Cortex of kidney (tissue), 1 donor: ENCODE data around the gene SCGB3A1.

Source experiments
- DNase-seq: peaks from one replicate; lab custom pipeline; 2025; lab: John Stamatoyannopoulos, UW

The SCGB3A1 gene

GRCh38 chr5:180625125-180625790 lies 34.0 kb upstream of the SCGB3A1 start:
- DNase-seq, result no peak

DNA sequence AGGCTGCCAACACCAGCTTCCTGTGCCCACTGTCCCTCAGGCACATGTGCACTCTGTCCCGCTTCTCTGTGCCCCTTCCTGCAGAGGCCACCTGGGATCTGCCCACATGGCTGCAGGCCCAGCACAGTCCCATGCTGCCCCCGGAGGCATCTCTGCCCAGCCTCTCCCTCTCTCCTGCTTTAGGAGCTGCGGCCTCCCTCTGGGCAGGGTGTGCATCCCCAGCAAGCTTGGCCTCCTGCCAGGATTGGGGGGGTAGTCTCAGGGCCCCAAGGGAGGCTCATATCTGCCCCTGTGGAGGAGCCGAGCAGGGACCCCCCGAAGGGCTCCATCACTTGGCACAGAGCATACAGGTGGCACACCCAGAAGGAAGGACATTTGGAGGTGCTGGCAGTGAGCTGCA lies 33.3 kb upstream of the SCGB3A1 start:
- no peak for DNase-seq

DNA sequence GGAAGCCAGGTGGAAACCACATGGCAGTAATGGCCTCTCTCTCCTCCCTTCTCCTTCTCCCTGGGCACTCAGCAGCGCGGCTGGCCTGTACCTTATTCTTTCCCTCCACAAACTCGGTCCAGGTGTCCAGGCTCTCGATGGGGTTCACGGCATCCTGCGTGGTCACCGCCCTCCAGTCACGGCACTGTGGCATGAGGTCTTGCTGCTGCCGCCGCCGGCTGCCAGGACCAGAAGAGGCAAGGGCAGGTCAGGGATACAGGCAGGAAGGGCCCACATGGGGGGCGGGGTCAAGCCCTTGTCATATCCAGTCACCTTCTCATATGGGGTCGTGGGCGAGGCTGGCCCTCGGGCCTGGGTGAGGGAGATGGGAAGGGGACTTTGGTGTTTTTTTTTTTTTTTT lies 32.5 kb upstream of the SCGB3A1 start:
- no peak for DNase-seq

DNA sequence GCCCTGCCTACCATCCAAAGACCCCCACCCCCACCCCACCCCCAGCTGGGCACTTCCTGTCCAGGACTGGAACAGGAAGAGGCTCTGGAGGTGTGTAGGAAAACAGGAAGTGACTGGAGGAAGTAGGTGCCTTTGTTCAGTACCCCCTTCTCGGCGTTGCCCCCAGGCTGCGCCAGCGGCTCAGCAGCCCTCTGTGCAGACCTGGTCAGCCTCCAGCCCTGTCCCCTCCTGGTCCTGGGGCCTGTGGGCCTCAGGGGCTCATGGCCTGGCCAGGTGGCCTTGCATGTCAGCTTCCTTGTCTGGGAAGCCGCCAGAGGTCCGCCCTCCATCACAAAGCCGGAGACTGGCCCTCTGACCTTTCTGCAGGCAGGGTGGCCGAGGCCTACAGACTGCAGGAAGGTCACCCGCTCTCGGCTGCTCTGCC lies 32.1 kb upstream of the SCGB3A1 start:
- no peak for DNase-seq

DNA sequence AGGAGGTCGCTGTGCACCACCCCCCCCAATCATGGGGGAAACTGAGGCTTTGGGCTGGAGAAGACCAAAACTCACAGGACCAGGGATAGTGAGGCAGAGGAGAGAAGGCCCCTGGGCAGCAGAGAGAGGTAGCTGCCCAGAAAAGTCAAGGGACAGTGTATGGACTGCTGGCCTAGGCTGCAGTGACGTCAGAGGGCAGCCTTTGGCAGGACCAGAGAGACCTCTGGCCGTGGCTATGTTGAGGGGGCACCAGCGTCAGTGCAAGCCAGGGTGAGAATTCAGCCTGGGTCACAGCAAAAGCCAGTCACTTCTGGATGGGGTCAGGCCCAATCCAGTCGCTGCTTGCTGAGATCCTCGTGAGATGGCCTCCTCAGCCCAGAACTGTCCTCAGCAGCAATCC lies 31.6 kb upstream of the SCGB3A1 start:
- DNase-seq, result no peak

DNA sequence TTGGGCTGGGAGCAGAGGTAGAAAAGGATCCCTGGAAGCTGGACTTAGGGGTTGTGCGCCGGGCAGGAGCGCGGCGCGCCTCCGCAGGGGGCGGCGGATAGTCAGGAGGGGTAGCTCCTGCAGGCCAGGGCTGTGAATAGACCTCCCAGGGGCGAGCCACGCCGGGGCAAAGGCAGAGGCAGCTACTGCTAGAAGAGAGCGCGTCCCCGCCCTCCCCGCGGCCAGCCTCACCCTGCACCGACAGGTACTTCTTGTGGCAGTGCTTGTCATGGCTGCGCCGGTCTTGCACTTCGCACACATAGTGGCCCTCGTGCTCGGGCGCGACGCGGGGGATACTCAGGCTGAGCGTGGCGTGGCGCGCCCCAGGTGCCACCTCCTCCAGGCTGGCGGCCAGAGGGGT lies 30.0 kb upstream of the SCGB3A1 start:
- DNase-seq, result no peak

GRCh38 chr5:180620014-180620413 lies 28.7 kb upstream of the SCGB3A1 start:
- DNase-seq, result no peak

DNA sequence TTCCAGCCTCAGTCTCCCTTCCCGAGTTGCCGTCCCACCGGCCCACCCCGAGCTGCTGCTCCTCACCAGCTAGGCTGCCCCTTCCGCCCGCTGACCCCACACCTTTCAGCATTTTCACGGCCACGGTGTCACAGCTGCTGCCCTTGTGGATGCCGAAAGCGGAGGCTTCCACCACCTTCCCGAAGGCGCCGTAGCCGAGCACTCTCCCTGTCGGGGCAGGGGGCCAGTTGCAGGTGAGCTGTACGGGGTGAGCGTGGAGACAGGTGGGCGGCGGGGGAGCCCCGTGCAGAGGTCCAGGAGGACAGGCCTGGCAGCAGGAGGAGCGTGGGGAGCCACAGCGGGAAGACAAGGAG lies 28.2 kb upstream of the SCGB3A1 start:
- no peak for DNase-seq

- no peak for DNase-seq
Measured at GRCh38 chr5:180618829-180619562, 27.7 kb upstream of the SCGB3A1 start.

GRCh38 chr5:180618487-180618828 lies 27.2 kb upstream of the SCGB3A1 start:
- DNase-seq, result no peak

- no peak for DNase-seq
Measured at GRCh38 chr5:180613814-180614188, 22.5 kb upstream of the SCGB3A1 start.

DNA sequence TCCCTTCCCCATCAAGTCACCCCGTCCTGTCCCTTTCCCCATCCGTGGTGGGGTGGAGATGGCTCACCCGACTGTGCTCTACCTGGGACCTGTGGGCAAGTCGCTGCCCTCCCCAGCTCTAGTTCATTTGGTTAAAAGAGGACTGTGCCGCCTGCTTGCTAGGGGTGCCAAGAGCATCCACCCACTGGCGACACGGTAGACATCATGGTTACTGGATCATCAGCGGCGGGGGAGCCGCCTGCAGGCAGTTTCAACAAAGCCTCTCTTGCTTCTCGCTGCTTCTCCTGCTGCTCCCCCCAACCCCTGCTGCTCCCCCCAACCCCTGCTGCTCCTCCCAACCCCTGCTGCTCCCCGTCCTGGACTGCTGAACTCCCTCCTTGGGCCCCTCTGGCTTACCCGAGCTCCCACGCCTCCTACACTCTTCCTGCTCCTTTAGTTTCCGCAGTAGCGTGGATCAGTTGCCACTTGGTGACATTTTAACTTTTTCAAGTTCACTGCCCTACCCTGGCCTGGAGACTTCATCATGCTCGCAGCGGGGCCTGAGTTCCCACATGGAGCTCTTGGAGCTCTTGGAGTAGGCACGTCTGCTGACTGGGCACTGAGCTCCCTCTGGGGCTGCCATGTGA lies 22.0 kb upstream of the SCGB3A1 start:
- DNase-seq, result no peak

DNA sequence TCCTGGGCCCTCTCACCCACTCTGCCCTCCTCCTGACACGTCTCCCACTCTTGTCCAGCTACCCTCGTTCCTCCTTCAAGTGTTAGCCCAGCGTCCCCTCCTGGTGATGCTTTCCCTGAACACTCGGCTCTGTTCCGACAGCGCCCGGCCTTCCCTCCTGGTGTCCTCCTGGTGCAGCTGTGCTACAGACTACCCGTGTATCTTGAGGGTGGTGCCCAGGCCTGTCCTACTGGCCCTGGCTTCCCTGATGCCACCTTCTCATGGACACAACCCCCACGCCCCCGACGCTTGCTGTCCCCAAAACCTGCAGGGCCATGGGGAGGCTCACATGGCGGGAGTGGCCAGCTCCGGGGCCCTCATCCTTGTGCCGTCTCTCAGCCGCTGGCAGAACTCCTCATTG lies 21.4 kb upstream of the SCGB3A1 start:
- DNase-seq, result no peak

DNA sequence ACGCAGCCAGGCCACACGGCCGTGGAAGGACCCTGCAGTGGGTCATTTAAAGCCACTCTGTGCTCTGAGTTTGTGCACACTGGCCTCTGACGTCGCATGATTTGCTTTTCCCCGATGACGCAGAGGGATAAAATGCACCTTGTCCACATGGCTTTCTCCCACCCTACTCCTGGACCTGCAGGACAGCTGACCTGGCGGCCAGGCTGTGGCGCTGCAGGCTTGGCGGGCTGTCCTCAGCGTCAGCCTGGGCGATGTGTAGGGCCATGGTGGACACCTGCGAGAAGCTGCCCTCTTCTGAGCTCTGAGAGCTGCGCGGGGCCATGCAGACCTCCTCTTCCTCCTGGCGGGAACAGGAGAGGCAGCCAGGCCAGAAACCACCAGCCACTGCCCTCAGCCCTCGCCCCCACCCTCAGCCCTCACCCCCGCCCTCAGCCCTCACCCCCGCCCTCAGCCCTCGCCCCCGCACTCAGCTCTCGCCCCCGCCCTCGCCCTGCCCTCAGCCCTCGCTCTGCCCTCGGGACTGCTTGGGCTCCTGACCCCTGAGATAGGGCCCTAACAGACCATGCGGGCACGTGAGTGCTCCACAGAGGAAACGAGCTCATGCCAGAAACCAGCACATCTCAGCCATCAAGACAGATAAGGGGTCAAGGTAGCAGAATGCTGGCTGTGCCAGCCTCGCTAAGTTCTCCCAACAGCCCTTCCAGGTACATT lies 20.0 kb upstream of the SCGB3A1 start:
- DNase-seq, result no peak

- DNase-seq, result no peak
Measured at GRCh38 chr5:180609817-180610550, 18.7 kb upstream of the SCGB3A1 start.

DNA sequence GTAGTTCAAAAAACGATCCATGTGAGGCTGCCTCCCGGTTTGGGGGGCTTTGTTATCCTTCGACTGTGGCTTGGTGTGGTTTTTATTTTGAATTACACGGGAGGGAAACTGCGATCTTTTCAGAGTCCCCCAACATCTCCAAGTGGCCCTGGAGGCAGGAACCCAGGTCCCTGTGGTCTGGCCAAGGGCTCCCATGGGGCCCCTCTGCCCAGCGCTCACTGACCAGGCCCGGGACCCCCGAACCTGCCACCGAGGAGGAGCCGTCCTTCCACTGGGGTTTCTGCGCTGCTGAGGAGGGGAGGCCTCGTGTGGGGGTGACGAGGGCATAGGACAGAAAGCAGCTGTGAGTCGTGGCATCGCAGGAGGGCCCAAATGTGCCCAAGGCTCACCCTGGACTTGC lies 18.1 kb upstream of the SCGB3A1 start:
- no peak for DNase-seq

DNA sequence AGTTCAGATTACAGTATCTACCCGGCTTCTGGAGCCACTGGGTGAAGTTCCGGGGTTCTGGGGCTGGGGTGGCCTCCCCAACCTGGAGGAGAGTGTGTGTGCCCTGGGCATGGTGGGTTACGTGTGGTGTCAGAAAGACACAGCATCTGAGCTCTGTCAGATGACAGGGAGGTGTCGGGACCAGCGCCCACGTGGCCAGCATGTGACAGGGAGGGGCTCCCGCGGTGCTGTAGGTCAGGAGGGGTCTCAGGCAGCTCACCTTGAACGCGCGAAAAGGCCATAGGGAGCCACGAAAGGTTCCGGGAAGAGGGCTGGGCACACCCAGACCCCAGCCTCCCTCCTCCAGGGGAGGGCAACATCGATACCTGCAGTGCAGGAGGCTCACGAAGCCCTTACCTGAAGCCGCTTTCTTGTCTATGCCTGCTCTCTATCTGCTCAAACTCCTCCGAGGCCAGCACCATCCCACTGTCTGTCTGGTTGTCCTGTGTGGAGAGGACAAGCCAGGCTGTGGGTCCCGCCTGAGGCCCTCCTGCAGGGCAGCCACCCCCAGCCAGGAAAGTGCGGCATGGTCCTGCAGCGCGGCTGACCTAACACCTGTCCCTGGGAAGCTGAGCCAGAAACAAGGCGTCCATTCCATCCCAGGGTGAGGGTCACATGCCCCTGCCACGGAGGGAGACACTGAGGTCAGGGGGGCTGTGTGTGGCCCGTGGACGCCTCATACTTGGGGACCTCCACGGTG lies 17.4 kb upstream of the SCGB3A1 start:
- no peak for DNase-seq

- DNase-seq, result no peak
Measured at GRCh38 chr5:180607861-180608571, 16.7 kb upstream of the SCGB3A1 start.

- DNase-seq, result no peak
Measured at GRCh38 chr5:180606215-180606785, 15.0 kb upstream of the SCGB3A1 start.

DNA sequence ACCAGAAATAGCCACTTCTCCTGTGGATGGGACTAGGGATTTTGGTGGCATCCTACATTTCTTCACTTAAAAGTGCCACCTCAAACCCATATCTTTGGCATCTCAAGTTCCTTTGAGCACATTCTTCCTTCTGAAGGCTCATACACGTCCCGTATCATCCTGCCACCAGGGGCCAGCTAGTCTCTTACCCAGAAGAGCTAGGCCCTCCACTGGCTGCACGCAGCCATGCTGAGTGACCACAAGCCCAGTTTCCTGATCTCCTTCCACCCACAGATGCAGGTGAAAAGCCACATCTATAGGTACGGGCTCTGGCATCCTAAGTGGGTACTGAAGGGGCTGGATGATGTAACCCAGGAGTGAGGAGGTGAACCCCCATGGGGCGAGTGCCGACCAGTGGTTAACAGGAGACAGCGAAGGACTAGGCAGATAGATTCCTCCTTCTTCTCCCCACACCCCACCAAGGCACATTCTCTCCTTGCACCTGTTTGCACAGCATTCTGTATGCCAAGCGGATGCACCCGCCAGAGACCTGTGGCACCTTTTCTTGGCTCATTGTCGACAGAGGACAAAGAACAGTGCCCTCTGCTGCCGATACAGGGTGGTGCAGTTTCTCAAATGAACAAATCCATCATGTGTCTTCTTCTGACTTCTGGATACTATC lies 14.4 kb upstream of the SCGB3A1 start:
- DNase-seq, result no peak
